Esophagus squamous epithelium (tissue), 4 donors: ENCODE measurements around the gene SYT17.

Experiments used
- POLR2A ChIP-seq, 4 donors: fragments of 450-650 bp; IDR thresholded peaks; one replicate each; pipeline ENCODE4 v1.6.1; 2017; ENCODE audit warnings: antibody characterized with exemption in 4 of 4, mild to moderate bottlenecking in 4 of 4, moderate library complexity in 3 of 4
- TF ChIP-seq, protein P1 (sequence below), 6 experiments: fragments of 450-650 bp in 4 of 6; fragments of 200-600 bp in 2 of 6; sonication (generic) in 2 of 6; IDR thresholded peaks; one replicate each; pipeline ENCODE4 v1.5.1; 2016 to 2019; ENCODE audit warnings: antibody characterized with exemption in 6 of 6, mild to moderate bottlenecking in 4 of 6, moderate library complexity in 4 of 6

DNA sequence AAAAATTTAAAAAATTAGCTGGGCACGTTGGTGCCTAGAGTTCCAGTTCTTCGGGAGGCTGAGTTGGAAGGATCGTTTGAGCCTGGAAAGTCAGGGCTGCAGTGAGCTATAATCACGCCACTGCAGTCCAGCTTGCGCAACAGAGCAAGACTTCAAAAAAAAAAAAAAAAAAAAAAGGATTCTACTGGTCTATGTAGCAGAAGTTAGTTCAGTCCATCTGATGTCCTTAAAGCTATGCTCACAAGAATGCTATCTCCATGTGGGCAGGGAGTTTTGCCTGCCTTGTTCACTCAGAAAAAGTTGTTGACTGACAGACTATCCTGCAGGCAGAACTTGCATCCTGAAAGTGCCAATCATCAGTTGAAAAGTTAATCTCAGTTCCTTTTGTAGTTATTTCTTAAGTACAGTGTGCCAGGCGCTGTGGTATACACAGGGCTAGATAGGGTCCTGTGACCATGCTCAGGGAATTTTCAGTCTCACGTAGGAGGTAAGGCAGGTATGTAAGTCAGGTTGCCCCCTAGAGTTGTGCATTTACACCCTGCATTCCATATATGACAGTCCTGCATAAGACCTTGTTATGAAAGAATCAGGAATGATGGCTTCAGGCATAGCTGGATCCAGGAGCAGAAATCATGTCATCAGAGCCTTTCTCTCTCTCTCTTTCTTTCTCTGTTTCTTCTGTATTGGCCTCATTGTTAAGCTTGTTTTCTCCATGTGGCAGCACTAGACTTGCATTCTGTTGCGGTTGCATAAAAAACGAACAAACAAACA is 7.6 kb downstream of the SYT17 start:
- TF ChIP-seq, protein P1, sequence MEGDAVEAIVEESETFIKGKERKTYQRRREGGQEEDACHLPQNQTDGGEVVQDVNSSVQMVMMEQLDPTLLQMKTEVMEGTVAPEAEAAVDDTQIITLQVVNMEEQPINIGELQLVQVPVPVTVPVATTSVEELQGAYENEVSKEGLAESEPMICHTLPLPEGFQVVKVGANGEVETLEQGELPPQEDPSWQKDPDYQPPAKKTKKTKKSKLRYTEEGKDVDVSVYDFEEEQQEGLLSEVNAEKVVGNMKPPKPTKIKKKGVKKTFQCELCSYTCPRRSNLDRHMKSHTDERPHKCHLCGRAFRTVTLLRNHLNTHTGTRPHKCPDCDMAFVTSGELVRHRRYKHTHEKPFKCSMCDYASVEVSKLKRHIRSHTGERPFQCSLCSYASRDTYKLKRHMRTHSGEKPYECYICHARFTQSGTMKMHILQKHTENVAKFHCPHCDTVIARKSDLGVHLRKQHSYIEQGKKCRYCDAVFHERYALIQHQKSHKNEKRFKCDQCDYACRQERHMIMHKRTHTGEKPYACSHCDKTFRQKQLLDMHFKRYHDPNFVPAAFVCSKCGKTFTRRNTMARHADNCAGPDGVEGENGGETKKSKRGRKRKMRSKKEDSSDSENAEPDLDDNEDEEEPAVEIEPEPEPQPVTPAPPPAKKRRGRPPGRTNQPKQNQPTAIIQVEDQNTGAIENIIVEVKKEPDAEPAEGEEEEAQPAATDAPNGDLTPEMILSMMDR (IDR thresholded peaks at IDR 0.05) = no peak
- TF ChIP-seq POLR2A (IDR thresholded peaks at IDR 0.05) = no peak
